ENCODE measurements around the gene CCDC68.
"Not testable (repeated sequence)": the region's sequence is repeated elsewhere in the genome, so short reads cannot be mapped to it uniquely, and the experiment has no call there.

CCDC68 gene

GRCh38 chr18:54958704-54959625 is at the start of gene CCDC68:
Gene CCDC68, minus strand, starts transcription at chr18:54959461. Its CDS starts 16,670 bp downstream, at chr18:54942791.
- no peak for FAIRE-seq

GRCh38 chr18:55007602-55008001 is 48.3 kb upstream of the CCDC68 start:
- FAIRE-seq, result no peak

- FAIRE-seq, result no peak
Measured at GRCh38 chr18:55003695-55004094, 44.4 kb upstream of the CCDC68 start.

GRCh38 chr18:55002261-55002660 is 43.0 kb upstream of the CCDC68 start:
- FAIRE-seq, result no peak

GRCh38 chr18:55001394-55002024 is 42.2 kb upstream of the CCDC68 start:
- FAIRE-seq, result no peak

- FAIRE-seq, result no peak
Measured at GRCh38 chr18:55000529-55000928, 41.3 kb upstream of the CCDC68 start.

GRCh38 chr18:54999016-54999415 is 39.8 kb upstream of the CCDC68 start:
- no peak for FAIRE-seq

- FAIRE-seq, result no peak
Measured at GRCh38 chr18:54995421-54996143, 36.3 kb upstream of the CCDC68 start.

- no peak for FAIRE-seq
Measured at GRCh38 chr18:54991981-54992380, 32.7 kb upstream of the CCDC68 start.

GRCh38 chr18:54984908-54985307 is 25.6 kb upstream of the CCDC68 start:
- no peak for FAIRE-seq

- no peak for FAIRE-seq
Measured at GRCh38 chr18:54983791-54984190, 24.5 kb upstream of the CCDC68 start.

GRCh38 chr18:54983041-54983686 is 23.9 kb upstream of the CCDC68 start:
- peak; percentile 100 for FAIRE-seq

- FAIRE-seq, result no peak
Measured at GRCh38 chr18:54981076-54981475, 21.8 kb upstream of the CCDC68 start.

- FAIRE-seq, result no peak
Measured at GRCh38 chr18:54975598-54975997, 16.3 kb upstream of the CCDC68 start.

GRCh38 chr18:54973046-54973445 is 13.8 kb upstream of the CCDC68 start:
- no peak for FAIRE-seq

- no peak for FAIRE-seq
Measured at GRCh38 chr18:54968807-54969206, 9.5 kb upstream of the CCDC68 start.

GRCh38 chr18:54968237-54968636 is 9.0 kb upstream of the CCDC68 start:
- FAIRE-seq, result not testable (repeated sequence)

GRCh38 chr18:54967786-54968185 is 8.5 kb upstream of the CCDC68 start:
- FAIRE-seq, result no peak

- no peak for FAIRE-seq
Measured at GRCh38 chr18:54964741-54965140, 5.5 kb upstream of the CCDC68 start.

- no peak for FAIRE-seq
Measured at GRCh38 chr18:54962919-54963645, 3.8 kb upstream of the CCDC68 start.

- FAIRE-seq, result no peak
Measured at GRCh38 chr18:54961868-54962267, 2.6 kb upstream of the CCDC68 start.

GRCh38 chr18:54961016-54961423 is 1.8 kb upstream of the CCDC68 start:
- FAIRE-seq, result no peak

All from islet of Langerhans (tissue), 1 donor.